ENCODE measurements around the gene ERC2.

GRCh38 chr3:55570271-55570711 lies 898.0 kb downstream of the ERC2 start:
- TF ChIP-seq CTCF (IDR thresholded peaks at IDR 0.05), result no peak
- TF ChIP-seq POLR2AphosphoS5 (IDR thresholded peaks at IDR 0.05), result no peak

Measured in breast epithelium (tissue), 3 donors.